NCI-H1105 (cell line): ENCODE measurements around the gene RSRP1.

Source experiments
- DNase-seq: peaks from one replicate; lab custom pipeline; 2025; lab: John Stamatoyannopoulos, UW

RSRP1 gene

DNA sequence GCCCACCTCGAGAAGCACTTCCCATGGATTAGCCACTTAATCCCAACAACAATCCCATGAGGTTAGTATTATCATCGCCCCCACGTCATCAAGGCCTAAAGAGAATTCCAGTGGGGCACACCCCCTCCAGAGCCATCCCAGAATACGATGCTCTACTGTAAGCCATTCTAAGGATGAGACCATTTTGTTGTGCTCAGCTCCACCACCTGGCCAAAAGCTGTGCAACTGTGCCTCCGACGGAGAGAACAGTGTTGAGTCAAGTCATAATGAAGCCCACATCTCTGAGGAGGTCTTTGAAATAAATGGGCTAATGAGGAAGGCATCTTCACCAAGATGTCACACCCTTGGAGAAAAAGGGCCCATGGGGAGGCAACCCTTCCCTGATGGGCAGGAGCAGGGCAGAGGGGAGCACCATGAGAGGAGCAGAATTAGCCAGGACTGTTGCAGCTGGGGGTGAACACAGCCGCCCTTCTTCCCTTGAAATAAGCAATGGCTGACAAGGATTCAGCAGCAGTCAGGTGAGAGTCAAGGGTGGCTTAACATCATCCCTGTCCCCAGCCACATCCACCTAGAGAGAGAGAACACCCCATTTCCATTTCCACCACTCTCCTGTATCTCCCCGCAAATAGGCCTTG, 29.5 kb downstream of the RSRP1 start:
- DNase-seq, result no peak

DNA sequence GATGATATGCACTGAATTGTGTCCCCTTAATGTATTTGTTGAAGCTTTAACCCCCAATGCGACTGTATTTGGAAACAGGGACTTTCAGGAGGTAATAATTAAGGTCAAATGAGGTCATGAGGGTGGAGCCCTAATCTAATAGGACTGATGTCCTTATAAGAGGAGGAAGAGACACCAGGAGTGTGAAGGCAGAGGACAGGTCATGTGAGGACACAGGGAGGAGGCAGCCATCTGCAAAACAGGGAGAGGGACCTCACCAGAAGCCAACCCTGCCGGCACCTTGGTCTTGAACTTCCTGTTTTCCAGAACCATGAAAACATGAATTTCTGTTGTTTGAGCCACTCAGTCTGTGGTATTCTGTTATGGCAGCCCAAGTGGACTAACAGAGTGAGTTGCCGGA, 30.2 kb downstream of the RSRP1 start:
- no peak for DNase-seq

DNA sequence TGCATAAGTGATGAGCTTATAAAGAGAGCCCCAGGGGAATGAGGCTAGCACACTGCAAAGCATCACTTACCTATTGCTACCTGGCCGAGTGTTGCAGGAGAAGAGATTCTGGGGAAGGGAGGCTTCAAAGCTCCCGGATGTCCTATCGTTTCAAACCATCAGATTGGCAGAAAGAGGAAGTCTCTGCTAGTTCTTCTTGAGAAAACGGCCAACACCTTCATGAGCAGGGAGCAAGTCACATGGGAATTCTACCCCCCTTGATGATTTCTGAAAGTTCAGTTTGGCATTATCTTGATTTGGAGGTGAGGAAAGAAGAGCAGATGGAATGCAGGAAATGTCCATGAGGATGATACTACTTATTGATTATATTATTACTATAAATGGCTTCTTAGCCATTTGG, 31.1 kb downstream of the RSRP1 start:
- DNase-seq, result no peak

DNA sequence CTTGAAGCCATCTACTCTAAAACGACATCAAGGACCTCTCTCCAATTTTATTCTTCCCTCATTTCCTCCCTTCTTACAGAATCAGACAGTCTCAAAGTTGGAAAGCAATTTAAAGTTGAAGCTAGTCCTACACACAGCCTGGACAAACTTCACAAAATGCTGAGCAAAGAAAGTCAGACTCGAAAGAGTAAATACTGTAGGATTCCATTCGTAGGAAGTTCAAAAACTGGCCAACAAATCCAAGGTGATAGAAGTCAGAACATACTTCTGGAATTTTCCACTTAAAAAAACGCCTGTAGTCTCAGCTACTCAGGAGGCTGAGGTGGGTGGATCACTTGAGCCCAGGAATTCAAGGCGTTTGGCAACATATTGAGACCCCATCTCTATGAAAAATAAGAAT, 34.5 kb downstream of the RSRP1 start:
- DNase-seq, result no peak

DNA sequence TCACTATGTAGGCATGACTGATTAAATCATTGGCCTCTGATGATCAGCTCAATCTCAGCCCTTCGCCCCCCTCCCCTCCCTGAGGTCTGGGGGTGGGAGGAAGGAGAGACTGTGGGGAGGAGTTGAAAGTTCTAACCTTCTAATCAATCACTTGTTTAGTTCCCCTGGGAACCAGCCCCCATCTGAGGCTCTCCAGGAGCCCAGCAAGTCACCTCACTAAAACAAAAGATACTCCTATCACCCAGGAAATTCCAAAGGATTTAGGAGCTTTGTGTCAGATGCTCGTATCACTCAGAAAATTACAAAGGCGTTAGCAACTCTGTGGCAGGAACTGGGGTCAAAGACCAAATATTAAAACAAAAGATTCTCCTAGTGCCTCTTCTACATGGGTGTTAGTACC, 36.5 kb downstream of the RSRP1 start:
- DNase-seq, result no peak

DNA sequence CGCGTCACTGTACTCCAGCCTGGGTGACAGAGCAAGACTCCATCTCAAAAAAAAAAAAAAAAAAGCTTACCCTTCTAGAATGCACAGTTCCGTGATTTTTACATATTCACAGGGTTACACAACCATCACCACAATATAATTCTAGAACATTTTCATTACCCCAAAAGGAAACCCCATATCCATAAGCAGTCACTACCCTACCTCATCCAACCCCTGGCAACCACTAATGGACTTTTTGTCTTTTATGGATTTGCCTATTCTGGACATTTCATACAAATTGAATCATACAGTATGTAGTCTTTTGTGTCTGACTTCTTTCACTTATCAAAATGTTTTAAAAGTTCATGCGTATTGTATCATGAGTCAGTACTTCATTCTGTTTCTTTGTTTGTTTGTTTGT, 37.7 kb downstream of the RSRP1 start:
- no peak for DNase-seq

DNA sequence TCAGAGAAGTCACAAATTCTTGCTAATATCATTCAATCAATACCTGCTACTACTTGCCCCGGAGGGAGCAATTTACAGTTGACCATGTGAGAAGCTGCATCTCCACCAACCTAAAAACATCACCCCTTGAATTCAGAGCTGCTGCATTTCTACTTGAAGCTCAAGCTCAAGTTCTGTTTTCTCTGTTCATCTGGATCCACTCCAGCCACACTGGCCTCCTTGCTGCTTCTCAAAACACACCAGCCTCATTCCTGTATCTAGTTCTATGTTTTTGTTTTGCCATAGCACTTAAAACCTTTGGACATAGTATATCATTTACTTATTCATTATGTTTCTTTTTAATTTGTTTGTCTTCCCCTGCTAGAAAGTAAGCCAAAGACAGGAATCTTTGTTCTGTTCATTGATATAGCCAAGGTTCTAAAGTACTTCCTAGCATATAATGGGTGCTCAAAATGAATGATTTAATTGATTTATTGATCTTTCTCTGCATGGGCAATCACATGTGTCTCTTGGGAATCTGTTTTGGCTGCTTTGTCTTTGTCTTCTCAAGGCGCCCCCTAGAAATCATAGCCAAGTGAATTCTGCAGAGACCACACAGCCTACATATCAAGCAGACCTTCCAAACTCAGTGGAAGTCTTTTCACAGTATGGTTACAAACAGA, 38.6 kb downstream of the RSRP1 start:
- no peak for DNase-seq

DNA sequence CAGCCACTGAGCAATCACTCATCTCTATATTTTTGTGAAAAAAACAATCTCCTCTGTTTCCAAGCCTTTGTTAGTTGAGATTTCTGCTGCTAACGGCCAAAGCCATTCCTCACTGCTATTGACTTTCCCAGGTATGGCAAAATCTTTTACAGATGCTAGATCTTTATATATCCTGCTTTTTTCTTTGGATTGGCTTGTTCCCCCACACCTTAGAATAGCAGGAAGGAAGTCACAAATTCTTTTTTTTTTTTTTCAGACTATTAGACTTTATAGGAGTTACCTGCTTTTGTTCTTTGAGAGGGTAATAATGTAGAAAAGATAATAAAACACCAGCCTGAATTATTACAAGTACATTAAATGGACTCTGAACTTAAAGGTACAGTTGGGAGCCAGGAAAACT, 39.2 kb downstream of the RSRP1 start:
- no peak for DNase-seq

DNA sequence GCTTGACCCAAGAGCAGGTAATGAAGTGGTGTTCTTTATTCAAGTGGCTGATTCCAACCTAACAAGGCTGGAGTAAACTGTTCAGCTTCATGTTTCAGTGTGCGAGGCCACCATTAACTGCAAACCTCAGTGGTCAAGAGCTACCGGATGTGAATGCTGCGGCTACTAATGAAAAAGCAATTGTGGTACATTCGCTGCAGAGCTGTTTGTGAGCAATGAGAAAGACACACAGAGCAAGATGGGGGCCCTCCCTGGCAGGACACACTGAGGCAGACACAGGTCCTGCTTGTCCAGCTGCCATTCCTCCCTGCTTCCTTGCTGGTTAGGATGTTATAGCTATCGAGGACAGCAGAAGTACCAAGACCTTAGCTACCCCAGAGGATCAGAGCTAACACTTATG, 41.1 kb downstream of the RSRP1 start:
- DNase-seq, result no peak

DNA sequence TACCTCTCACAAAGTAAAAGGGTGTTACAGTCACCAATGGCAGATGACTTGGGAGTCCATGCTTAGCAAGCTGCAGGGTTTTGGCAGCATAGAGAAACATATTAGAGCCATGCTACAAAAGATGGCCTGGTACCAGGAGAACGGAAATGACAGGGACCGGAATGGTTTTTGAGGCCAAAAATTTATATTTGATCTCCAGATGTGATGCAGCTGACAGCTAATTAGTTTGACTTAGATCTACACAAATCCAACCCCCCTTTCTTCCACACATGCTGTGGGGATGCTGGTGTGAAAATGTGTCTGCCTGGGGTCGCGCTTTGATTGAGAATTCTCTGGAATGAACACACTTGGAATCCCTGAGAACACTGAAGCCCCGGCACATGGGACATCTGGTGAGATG, 41.5 kb downstream of the RSRP1 start:
- DNase-seq, result no peak

DNA sequence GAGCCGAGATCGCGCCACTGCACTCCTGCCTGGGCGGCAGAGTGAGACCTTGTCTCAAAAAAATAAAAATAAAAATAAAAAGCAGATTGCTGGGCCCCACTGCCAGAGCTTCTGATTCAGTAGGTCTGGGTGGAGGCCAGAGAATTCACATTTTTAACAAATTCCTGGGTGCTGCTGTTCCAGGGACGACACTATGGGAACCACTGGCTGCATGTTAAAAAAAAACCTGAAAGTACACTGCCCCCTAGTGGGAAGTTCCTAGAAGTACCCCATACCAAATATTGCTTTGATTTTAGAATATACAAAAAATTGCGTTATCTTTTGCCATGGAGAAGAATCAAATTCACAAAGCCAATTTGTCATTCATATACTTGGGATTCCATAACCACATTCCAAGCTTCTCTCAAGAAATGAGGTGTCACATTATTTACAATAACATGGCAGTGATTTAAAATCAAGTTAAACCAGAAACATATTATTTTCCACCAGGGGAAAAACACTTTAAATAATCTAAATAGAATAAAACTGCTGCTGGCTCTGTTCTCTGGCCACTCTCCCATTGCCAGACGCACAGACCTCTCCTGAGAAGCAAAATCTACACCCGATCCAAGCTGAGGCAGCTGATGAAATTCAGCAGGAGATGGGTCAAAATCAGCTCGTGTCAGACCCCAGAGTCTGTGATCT, 42.3 kb downstream of the RSRP1 start:
- peak; percentile 28 for DNase-seq

DNA sequence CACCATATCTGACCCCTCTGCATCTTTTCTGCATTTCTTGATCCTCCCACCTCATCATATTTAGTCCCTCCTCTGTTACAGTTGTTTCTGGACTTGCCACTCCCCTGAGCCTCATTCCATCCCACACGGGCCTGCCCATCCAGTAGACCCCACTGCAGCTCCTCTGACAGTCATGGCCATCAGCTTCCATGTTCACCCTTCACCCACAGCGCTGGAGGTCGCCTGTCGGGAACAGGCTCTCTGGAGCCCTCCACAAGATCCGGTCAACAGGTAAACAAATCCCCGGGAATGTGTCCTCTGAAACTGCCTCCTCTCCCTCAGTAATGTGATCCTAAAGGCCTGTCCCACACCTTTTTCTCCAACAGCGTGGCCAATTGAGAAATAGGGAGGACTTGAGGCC, 46.2 kb downstream of the RSRP1 start:
- no peak for DNase-seq

DNA sequence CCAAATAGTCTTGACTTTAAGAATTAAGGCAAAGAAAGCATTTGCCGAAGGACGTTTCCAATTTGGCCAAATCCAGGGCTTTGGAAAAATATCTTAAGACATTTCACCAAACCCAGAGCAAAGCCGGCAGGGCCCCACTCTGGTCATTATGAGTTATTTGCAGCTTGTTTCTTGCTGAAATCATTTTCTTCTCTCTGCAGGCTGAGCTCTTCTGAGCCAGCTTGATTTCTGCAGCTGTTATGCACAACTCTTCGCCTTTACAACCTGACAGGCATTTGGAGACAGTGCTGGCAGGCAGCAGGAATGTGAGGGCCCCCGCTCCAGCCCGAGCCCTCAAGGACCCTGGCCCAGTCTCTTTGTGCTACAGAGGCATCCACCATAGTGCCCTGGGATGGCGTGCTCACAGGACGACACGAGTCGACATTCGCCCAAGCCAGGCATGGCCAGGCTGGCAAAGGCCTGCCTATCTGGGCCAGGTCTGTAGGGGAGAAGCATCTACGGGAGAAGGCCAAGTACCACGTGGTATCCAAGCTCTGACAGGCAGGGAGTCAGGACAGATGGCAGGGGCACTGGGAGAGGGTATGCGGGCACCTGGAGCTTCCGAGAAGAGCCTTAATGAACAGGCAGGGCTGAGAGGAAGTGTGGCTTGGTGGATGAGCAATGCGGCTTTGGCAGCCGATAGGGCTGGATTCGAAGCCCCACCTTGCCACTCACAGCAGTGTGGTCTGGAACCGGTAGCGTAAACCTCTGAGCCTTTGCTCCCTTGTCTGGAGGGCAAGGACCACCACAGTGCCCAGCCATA, 47.2 kb downstream of the RSRP1 start:
- DNase-seq, result no peak

DNA sequence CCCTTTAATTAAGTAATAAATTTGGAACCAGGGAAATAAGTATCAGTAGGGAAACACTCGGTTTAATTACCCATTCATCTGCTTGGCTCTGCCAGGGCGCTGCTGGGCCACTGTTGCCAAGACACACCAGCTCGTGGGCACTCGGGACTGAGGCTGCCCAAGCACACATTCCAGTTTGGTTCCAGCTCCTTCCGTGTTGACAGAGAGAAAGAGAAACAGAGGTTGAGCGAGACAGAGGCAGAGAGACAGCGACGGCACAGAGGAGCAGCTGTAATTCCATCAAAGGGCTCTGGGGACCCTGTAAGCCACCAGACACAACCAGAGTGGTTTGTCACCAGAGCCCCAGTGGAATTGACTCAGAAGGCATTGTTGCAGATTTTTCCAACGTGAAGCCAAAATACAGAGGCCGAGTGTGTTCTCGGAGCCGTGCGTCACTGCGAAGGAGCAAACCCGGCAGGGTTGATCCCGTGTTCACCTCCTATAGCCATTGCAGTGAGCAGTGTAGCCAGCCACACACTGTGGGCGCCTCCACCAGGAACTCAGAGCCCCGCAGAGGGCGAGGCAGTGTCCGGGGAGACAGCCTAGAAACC, 48.5 kb downstream of the RSRP1 start:
- peak; percentile 79 for DNase-seq

DNA sequence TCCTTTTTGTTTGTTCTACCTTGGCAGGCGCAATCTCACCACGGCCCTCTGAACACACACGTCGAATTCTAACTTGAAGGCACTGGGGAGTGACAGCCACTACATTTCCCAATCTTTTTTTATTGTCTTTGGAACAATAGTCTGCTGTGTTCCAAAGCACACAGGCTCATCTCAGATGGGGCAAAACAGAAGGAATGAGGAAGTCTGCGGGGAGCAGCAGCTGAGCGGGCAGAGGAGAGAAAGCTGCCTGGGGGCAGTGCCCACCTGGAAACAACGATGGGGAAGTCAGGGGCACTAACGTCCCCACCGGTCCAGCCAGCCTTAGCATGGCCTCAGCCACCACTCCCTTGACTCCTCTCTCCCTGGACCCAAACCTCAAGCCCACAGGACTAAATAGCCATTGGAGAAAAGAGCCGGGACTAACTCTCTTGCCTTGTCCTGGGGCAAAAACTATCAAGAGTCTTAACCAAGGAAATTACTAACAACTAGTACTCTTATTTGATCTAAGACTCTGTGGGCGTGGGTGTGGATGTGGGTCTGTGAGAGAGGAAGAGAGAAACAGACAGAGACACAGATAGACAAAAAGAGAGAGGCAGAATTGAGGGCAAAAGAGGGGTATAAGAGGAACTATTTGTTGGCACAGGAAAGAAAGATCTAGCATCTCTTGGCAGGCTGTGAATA, 49.1 kb downstream of the RSRP1 start:
- no peak for DNase-seq

DNA sequence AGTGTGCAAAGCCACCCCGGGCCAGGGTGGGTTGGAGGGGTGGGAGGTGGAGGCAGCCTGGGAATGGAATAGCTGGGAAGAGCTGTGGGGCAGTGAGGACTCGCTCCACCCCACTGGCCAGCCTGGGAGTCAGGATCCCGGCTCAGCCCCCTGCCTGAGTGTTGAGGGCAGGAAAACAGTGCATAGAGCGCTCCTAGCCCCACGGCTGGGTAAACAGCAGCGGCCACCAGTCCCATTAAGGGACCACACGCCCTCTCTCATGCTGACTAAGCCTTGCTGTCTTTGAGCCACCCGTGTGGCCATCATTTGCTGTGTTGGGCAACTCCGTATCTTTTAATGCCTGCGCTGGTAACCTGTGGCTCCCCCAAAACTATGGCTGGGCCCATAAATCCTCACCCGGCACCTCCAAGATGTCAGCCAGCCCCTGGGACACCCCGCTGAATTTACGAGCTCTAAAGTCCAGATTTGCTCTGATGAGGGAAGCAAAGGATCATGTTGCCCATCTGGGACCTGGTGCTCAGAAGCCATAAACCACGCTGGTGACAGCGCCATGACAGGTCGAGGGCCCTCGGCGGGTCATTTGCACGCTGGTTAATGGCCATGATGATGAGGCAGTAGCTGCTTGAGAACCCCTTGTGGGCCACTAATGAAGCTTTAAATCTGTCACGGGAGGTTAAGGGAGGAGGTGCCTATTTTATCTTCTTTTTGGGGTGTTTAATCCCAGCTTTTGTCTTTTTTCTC, 49.8 kb downstream of the RSRP1 start:
- peak; percentile 41 for DNase-seq

DNA sequence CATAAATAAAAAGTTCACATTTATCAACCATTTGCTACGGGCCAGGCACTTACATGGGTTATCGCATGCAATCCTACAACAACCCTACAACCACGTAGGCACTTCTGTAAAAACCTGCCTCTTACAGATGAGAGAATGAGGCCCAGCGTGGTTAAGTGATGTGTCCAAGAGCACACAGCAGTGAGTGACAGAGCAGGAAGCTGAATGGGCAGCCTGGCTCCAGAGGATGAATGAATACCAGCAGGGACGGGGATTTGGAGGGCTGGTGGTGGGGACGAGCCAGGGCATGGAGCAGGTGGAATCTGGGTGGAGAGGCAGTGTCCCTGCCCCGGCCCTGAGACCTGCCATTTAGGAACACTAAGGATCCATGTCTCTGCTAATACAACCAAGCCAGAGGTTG, 50.4 kb downstream of the RSRP1 start:
- DNase-seq, result no peak

DNA sequence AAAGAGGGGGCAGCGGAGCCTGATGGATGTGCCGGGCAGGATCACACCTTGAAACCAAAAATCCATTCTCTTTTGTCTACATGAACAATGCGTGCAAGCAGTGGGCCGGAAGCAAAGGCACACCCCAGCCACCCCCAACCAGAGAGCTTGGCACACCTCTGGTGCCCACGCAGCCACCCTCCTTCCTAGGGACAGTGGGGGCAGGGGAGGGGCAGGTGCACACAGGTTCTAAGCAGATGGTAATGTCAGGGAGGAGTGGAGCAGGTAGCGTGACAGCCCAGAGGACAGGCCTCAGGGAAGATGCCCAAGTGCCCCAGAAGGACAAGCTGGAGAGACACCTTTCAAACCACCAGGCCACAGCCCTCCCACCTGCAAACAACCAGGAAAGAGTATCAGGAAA, 51.4 kb downstream of the RSRP1 start:
- peak; percentile 27 for DNase-seq

DNA sequence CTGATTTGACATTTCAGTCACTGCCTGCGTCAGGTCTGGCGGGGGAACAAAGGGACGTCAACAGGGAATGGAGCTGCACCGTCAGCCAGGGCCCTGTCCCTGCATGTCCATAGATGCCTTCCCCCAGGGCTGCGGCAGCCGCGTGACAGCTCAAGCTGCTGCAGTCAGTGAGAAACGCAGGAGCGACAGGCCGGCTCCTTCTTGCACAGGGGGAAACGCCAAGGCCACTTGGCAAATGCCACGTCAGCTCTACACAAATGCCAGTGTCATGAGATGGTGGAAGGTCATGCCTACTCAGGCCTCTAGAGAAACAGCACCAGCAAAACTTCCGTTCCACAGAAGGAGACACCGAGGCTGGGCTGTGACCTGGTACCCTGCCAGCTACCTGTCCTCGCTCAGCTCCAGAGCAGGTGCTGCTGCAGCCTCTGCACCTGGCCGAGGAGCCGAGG, 52.7 kb downstream of the RSRP1 start:
- DNase-seq, result no peak

DNA sequence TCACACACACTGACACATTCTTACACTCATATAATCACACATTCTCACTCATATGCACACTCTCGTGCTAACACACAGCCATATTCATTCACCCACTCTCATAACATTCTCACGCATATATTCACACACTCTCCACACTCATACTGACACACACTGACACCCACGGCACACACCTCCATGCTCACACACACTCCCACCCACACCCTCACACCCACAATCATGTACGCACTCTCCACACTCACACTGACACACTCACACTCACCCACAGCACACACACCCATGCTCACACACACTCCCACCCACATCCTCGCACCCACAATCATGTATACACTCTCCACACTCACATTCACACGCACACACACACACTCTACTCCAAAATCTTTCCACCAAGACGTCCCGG, 53.2 kb downstream of the RSRP1 start:
- no peak for DNase-seq

DNA sequence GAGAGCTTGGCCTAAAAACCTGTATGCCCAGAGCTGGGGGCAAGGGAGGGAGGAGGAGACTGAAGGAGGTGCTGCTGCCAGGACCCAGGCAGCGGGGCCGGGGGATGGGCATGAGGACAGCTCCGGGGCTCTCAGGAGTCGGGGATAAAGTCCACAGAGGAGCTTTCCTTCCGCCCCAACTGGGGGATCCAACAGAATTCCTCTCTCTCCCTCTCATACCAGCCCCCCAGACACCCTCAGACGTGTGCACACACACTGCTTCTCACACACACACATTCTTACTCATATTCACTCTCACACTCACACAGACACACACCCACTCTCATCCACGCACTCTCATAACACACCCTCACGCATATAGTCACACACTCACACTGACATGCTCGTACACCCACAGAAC, 54.0 kb downstream of the RSRP1 start:
- no peak for DNase-seq
